Stimulated activated CD8-positive, alpha-beta memory T cell treated with anti-CD3 and anti-CD28 coated beads, Interleukin-12 subunit alpha, Interleukin-12 subunit beta, amount 100 ng/mL, for 24 hours (primary cell): ENCODE measurements around the gene JDP2.
"Not testable (repeated sequence)": the region's sequence is repeated elsewhere in the genome, so short reads cannot be mapped to it uniquely, and the experiment has no call there.

Source experiments
- DNase-seq: peaks from one replicate; pipeline ENCODE4 v3.0.0-alpha.2; 2020; ENCODE audit errors: extremely low read depth

The JDP2 gene

GRCh38 chr14:75456069-75456996 lies 28.5 kb downstream of the JDP2 start:
- no peak for DNase-seq

GRCh38 chr14:75456997-75457335 lies 29.1 kb downstream of the JDP2 start:
- no peak for DNase-seq

- no peak for DNase-seq
Measured at GRCh38 chr14:75457648-75458165, 29.9 kb downstream of the JDP2 start.

- DNase-seq = no peak
Measured at GRCh38 chr14:75458305-75458704, 30.5 kb downstream of the JDP2 start.

- no peak for DNase-seq
Measured at GRCh38 chr14:75459099-75459741, 31.4 kb downstream of the JDP2 start.

- no peak for DNase-seq
Measured at GRCh38 chr14:75459791-75460190, 32.0 kb downstream of the JDP2 start.

GRCh38 chr14:75460394-75460793 lies 32.6 kb downstream of the JDP2 start:
- no peak for DNase-seq

- no peak for DNase-seq
Measured at GRCh38 chr14:75461303-75461702, 33.5 kb downstream of the JDP2 start.

GRCh38 chr14:75461755-75462349 lies 34.0 kb downstream of the JDP2 start:
- DNase-seq = no peak

GRCh38 chr14:75464626-75465025 lies 36.8 kb downstream of the JDP2 start:
- no peak for DNase-seq

- DNase-seq = no peak
Measured at GRCh38 chr14:75467763-75468162, 39.9 kb downstream of the JDP2 start.

- no peak for DNase-seq
Measured at GRCh38 chr14:75469164-75469563, 41.3 kb downstream of the JDP2 start.

- DNase-seq = no peak
Measured at GRCh38 chr14:75469606-75470237, 41.9 kb downstream of the JDP2 start.

GRCh38 chr14:75470238-75470797 lies 42.5 kb downstream of the JDP2 start:
- no peak for DNase-seq

- no peak for DNase-seq
Measured at GRCh38 chr14:75471059-75471458, 43.2 kb downstream of the JDP2 start.

- DNase-seq = not testable (repeated sequence)
Measured at GRCh38 chr14:75474127-75474526, 46.3 kb downstream of the JDP2 start.

GRCh38 chr14:75476274-75476995 lies 48.6 kb downstream of the JDP2 start:
- no peak for DNase-seq

- DNase-seq = no peak
Measured at GRCh38 chr14:75477881-75478280, 50.1 kb downstream of the JDP2 start.

GRCh38 chr14:75479770-75480600 lies 52.2 kb downstream of the JDP2 start:
- DNase-seq = no peak

GRCh38 chr14:75482366-75482765 lies 54.5 kb downstream of the JDP2 start:
- DNase-seq = no peak
